GM19238 (cell line): ENCODE results near the gene SETBP1.

Experiments
- DNase-seq: peaks from one replicate; pipeline ENCODE4 v3.0.0; 2011; ENCODE audit warnings: low spot score; ENCODE audit not compliant: insufficient read length

Gene SETBP1

GRCh38 chr18:44959013-44959412 lies 278.3 kb downstream of the SETBP1 start:
- DNase-seq: no peak

- DNase-seq: no peak
Observed at GRCh38 chr18:44960580-44960979, 279.9 kb downstream of the SETBP1 start.

- DNase-seq: no peak
Observed at GRCh38 chr18:44961288-44961995, 280.8 kb downstream of the SETBP1 start.

- DNase-seq: no peak
Observed at GRCh38 chr18:44967599-44967998, 286.9 kb downstream of the SETBP1 start.

GRCh38 chr18:44968336-44968735 lies 287.6 kb downstream of the SETBP1 start:
- DNase-seq: no peak

GRCh38 chr18:44969214-44969795 lies 288.6 kb downstream of the SETBP1 start:
- DNase-seq: no peak

- no peak for DNase-seq
Observed at GRCh38 chr18:44973282-44973681, 292.6 kb downstream of the SETBP1 start.

GRCh38 chr18:44974174-44974573 lies 293.5 kb downstream of the SETBP1 start:
- no peak for DNase-seq

GRCh38 chr18:44977856-44978255 lies 297.2 kb downstream of the SETBP1 start:
- DNase-seq: no peak

- no peak for DNase-seq
Observed at GRCh38 chr18:44979748-44980147, 299.1 kb downstream of the SETBP1 start.

- no peak for DNase-seq
Observed at GRCh38 chr18:44981121-44981520, 300.4 kb downstream of the SETBP1 start.

- DNase-seq: no peak
Observed at GRCh38 chr18:44986933-44987332, 306.2 kb downstream of the SETBP1 start.

GRCh38 chr18:44987371-44987770 lies 306.7 kb downstream of the SETBP1 start:
- no peak for DNase-seq

GRCh38 chr18:44988821-44989587 lies 308.3 kb downstream of the SETBP1 start:
- DNase-seq: no peak

GRCh38 chr18:44996261-44996660 lies 315.6 kb downstream of the SETBP1 start:
- no peak for DNase-seq

- no peak for DNase-seq
Observed at GRCh38 chr18:44997174-44997573, 316.5 kb downstream of the SETBP1 start.

GRCh38 chr18:44998360-44998759 lies 317.7 kb downstream of the SETBP1 start:
- DNase-seq: no peak

- DNase-seq: no peak
Observed at GRCh38 chr18:45004546-45005080, 323.9 kb downstream of the SETBP1 start.

GRCh38 chr18:45006934-45007333 lies 326.2 kb downstream of the SETBP1 start:
- DNase-seq: no peak

- no peak for DNase-seq
Observed at GRCh38 chr18:45007531-45007930, 326.8 kb downstream of the SETBP1 start.

- no peak for DNase-seq
Observed at GRCh38 chr18:45008694-45009413, 328.2 kb downstream of the SETBP1 start.

- no peak for DNase-seq
Observed at GRCh38 chr18:45009756-45010155, 329.1 kb downstream of the SETBP1 start.
